SKM-1 treated with dmso at 0.1 percent for 144 hours (cell line): ENCODE data around the gene CAMSAP2.
"Not testable (repeated sequence)": the region's sequence is repeated elsewhere in the genome, so short reads cannot be mapped to it uniquely, and the experiment has no call there.

ENCODE experiments used
- DNase-seq: peaks from one replicate; lab custom pipeline; 2025; ENCODE audit not compliant: unreplicated experiment; lab: John Stamatoyannopoulos, UW

Gene CAMSAP2

GRCh38 chr1:200737647-200738291 is 924 bp upstream of the CAMSAP2 start:
- no peak for DNase-seq

- DNase-seq: peak; percentile 53
Observed at GRCh38 chr1:200738949-200739651, 407 bp downstream of the CAMSAP2 start.

DNA sequence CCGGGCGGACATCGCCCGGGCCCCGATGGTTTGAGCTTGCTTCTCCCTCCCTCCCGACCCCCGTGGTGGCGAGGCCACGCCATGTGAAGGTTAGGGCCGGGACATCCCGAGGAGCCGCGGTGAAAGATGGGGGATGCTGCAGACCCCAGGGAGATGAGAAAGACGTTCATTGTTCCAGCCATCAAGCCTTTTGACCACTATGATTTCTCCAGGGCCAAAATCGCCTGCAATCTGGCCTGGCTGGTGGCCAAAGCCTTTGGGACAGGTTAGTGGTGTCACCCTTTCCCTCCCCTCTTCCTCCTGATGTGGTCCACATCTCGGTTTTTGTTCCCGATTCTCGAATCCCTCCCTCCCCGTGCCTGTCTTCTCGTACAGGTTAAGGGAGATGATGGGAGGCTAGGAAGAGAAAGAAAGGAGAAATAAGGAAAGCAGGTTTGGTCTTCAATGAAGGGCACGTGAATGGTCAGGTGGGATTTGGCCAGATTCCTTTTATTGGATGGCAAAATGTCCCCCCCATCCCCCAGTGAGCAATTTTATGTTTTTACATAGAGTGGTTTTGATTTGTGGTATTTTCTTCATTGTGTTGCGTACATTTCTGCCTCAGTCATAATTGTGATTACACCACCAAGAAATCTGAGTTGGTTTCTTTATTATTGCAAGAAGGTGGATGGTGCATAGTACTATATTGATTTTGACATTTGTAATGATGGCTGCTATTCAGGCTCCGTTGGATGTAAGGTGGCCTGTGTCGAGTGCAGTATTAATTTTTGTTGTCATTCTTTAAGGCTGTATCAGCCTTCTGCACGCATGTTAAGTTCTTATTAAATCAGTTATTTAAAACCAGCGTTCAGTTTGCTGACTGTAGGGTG is 1.2 kb downstream of the CAMSAP2 start:
- no peak for DNase-seq

DNA sequence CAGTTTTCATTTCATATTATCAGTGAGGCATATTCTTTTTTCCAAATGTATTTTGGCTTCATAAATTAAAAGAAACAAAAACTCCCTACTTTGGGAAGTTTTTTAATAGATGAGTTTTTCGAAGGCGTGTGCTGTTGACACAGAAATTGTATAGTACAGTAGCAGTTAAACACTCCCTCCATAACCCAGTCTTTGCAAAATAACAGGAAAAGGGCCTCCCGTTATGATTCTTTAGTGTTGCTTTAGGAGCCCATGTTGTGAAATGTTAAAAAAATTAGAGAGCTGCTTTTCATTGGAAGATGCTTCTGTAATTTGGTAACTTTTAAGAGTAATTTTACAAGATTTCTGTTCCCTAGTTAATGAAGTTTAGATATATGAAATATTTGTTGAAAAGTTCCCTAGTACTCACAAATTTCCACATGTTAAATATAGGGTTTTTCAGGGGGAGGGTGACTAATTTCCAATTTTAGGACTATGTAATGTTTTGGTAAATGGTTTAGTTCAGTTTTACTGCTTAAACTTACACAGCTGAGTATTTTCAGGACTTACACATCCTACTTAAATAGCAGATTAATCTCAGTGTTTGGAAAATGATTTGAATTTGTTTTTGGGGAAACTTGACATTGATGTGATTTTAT is 2.0 kb downstream of the CAMSAP2 start:
- DNase-seq: no peak

DNA sequence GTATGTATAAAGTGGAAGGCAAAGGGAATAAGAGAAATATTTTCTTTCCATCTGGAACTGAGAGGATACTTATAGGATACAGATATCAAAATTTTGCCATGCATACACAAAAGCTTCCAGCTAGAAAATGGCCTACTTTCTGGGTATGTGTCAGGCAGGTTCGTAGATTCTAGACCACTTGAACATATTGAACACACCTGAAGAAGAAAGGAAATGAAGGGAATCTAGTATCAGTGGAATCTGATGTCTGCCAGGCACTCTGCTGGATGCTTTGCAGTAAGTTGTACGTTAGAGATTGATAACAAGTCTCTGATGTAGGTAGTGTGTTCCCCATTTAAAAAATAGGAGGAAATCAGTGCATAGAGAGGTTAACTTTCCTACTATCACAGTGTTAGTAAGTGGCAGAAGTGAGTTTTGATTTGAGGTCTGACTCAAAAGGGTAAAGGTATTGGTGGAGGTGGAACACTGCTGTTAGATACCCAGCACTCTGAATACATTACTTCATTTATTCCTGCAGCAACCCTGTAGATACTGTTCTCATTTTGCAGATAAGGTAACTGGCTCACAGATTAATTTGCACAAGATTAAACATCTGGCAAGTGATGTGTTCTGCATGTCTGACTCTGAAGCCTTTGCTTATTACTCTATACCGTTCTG is 3.0 kb downstream of the CAMSAP2 start:
- DNase-seq: no peak

GRCh38 chr1:200744143-200744542 is 5.5 kb downstream of the CAMSAP2 start:
- no peak for DNase-seq

DNA sequence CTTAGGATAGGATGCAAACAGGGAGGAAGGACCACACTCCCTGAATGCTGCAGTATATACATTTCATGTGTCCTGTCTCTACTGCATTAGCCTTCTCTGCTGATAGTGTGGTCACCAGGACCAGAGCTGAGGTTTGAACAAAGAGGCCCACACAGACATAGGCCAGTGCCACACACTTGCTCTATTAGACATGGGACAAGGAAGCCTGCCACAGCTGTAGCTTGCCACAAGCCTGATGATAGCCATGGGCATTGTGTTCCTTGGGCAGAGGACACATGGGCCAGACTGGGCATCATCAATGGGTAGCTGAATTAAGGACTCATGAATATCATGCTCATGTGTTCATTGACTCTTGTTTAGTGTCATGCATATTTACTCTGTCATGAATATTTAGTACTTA is 10.4 kb downstream of the CAMSAP2 start:
- no peak for DNase-seq

- DNase-seq: not testable (repeated sequence)
Observed at GRCh38 chr1:200750749-200751148, 12.1 kb downstream of the CAMSAP2 start.

DNA sequence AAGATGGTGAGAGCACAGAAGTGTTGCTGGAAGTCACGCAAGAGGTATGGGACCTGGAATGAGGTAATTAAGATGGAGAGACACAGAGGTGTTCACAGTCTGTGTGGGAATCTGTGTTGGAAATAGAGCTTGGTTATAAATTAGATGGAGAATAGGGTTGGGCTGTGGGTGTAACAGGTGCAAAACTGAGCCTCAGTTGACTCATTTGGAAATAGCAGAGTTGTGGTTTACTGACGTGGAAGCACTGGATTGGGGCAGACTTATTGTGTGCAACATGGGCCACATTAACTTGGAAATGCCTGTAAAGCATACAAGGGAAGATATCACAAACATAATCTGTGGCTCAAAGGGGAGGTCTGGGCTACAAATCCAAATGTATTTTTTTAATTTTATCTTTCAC is 13.0 kb downstream of the CAMSAP2 start:
- DNase-seq: no peak

- no peak for DNase-seq
Observed at GRCh38 chr1:200753650-200754198, 15.0 kb downstream of the CAMSAP2 start.

GRCh38 chr1:200755456-200755855 is 16.8 kb downstream of the CAMSAP2 start:
- DNase-seq: no peak

- DNase-seq: no peak
Observed at GRCh38 chr1:200762089-200762488, 23.4 kb downstream of the CAMSAP2 start.

GRCh38 chr1:200767321-200767720 is 28.6 kb downstream of the CAMSAP2 start:
- DNase-seq: no peak

- DNase-seq: no peak
Observed at GRCh38 chr1:200771625-200772555, 33.2 kb downstream of the CAMSAP2 start.

- DNase-seq: no peak
Observed at GRCh38 chr1:200774311-200774710, 35.6 kb downstream of the CAMSAP2 start.

- DNase-seq: no peak
Observed at GRCh38 chr1:200774735-200775444, 36.2 kb downstream of the CAMSAP2 start.

DNA sequence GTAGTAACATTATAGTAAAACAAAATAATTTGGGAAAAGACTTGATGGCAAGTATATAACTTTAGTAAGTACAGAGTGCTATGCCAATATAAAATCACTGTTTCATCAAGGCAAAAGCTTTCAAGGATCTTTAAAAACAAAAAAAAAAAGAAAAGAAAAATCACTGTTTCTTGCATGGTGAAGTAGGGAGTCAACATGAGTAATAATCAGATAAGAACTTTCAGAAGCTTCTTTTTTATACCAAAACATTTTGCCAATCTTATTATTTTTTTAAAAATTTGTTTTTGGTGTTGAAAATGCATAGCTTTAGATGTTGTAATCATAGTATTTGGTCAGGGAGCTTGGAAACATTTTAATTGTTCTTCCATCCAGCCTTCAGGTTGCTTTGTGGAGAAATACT is 37.2 kb downstream of the CAMSAP2 start:
- no peak for DNase-seq

DNA sequence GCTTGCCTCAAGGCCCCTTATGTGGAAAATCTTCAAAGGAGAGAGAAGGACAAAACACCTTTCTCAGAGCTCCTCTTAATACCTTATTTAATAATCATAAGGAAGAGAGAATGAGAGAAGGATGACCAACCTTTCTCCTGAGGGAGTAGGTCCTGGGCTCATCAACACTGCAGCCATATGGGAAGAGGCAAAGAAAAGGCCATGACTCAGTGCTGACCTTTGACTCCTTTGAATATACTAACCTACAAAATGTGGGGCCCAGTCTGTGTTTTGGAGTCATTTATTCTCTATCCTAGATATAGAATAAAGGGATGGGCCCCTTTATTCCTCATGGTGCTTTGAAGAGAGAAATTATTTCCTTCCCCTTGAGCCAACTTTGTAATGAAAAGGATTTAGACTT is 38.3 kb downstream of the CAMSAP2 start:
- DNase-seq: no peak

DNA sequence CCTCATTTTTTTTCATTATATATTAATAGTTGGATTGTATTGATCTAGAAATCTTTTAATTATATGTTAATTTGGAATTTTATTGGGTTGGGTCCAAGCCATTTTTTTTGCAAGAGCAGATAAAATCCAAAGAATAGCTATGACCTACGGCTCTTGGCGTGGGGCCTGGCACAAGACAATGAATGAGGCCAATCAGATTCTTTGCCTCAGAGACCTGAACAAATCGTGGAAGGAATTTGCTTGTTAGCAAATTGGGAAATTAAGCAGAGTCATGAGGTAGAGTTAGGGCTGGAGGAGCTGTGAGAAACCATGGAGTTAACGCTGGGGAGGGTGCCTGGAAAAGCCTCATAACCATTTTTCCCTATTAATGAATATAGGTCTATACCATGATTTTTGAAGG is 40.1 kb downstream of the CAMSAP2 start:
- no peak for DNase-seq
